C4-2B (cell line): ENCODE results near the gene LRBA.
"Not testable (repeated sequence)": the region's sequence is repeated elsewhere in the genome, so short reads cannot be mapped to it uniquely, and the experiment has no call there.

Experiments used
- H3K27ac ChIP-seq: fragments of 450-650 bp; 2 replicates; pipeline ENCODE4 v1.5.1; 2017
- CTCF ChIP-seq: fragments of 450-650 bp; conservative IDR thresholded peaks from 2 replicates; pipeline ENCODE4 v1.5.1; 2017; ENCODE audit warnings: mild to moderate bottlenecking
- ZFX ChIP-seq: fragments of 450-650 bp; IDR thresholded peaks from 2 replicates; pipeline ENCODE4 v1.6.1; 2017

The LRBA gene

GRCh38 chr4:150961566-150961965 lies 53.5 kb downstream of the LRBA start:
- TF ChIP-seq ZFX (no peak), CTCF (no peak)
- H3K27ac ChIP-seq = no peak overlapping the region

- no peak overlapping the region for H3K27ac ChIP-seq
- TF ChIP-seq CTCF = peak; percentile 31; the same call in 1 of the 2 replicates
- no peak for TF ChIP-seq ZFX
These were observed 54.3 kb downstream of the LRBA start for GRCh38 chr4:150960818-150961217.

- no peak for TF ChIP-seq ZFX
- peak; percentile 57 for TF ChIP-seq CTCF
- H3K27ac ChIP-seq = no peak overlapping the region
These were observed 55.0 kb downstream of the LRBA start for GRCh38 chr4:150960079-150960478.

- not testable (repeated sequence) for H3K27ac ChIP-seq
These were observed 57.1 kb downstream of the LRBA start for GRCh38 chr4:150957981-150958380.

- not testable (repeated sequence) for H3K27ac ChIP-seq
These were observed 58.0 kb downstream of the LRBA start for GRCh38 chr4:150957095-150957494.

- H3K27ac ChIP-seq = not testable (repeated sequence)
These were observed 61.2 kb downstream of the LRBA start for GRCh38 chr4:150953916-150954315.

GRCh38 chr4:150952167-150952845 lies 62.8 kb downstream of the LRBA start:
- no peak for TF ChIP-seq ZFX
- TF ChIP-seq CTCF = no peak
- H3K27ac ChIP-seq = no peak overlapping the region

- no peak overlapping the region for H3K27ac ChIP-seq
- no peak for TF ChIP-seq CTCF
These were observed 64.3 kb downstream of the LRBA start for GRCh38 chr4:150950657-150951288.

GRCh38 chr4:150949943-150950342 lies 65.1 kb downstream of the LRBA start:
- H3K27ac ChIP-seq = no peak overlapping the region
- TF ChIP-seq ZFX (no peak), CTCF (no peak)
